Colonic mucosa (tissue), 4 donors: ENCODE data around the gene FCER1G. TPM values are rescaled to one million over a fixed set of nuclear protein-coding genes. Genes with fewer than 3 reads are reported as not detected.

Experiments
- DNase-seq: peaks from one replicate; pipeline ENCODE4 v3.0.0-alpha.2; 2020
- H3K27ac ChIP-seq: fragments of 200-600 bp; one replicate; pipeline ENCODE4 v1.8.0; 2021
- H3K27me3 ChIP-seq: fragments of 200-600 bp; one replicate; pipeline ENCODE4 v1.8.0; 2021
- H3K36me3 ChIP-seq: fragments of 200-600 bp; one replicate; pipeline ENCODE4 v1.8.0; 2021
- H3K4me1 ChIP-seq: fragments of 200-600 bp; one replicate; pipeline ENCODE4 v1.8.0; 2021; ENCODE audit warnings: mild to moderate bottlenecking
- H3K4me3 ChIP-seq: fragments of 200-600 bp; one replicate; pipeline ENCODE4 v1.8.0; 2021
- H3K9ac ChIP-seq, 2 donors: one replicate each; pipeline ENCODE4 v1.7.0; 2013; ENCODE audit warnings: control low read depth in 2 of 2, low read depth in 2 of 2, low read length in 2 of 2
- H3K9me3 ChIP-seq: fragments of 200-600 bp; one replicate; pipeline ENCODE4 v1.8.0; 2021
- intact Hi-C: fragments of 100-400 bp; cut with DNase I; formaldehyde crosslinking; loops from one replicate; pipeline ENCODE4 v1.14.1; 2022
- total RNA-seq, 2 donors: library from RNA; stranded (reverse); fragmentation: NEBNext Ultra II Directional in 1 of 2; extraction: Animal tissue kit (Norgen Biotek cat#: 25700) in 1 of 2; gene quantifications; one replicate each; pipeline ENCODE4 v1.2.1, GENCODE V29; 2021
- TF ChIP-seq, protein P1 (sequence below): fragments of 200-600 bp; IDR thresholded peaks from one replicate; pipeline ENCODE4 v1.8.0; 2022; ENCODE audit warnings: antibody characterized with exemption, mild to moderate bottlenecking
- donor health status: healthy.
- donor health status: DM: no; HTN: no; CAD: no.
- donor health status: DM: no; HTN: no; CAD: no.

Gene FCER1G
- total RNA-seq, 2 donors from 2014 or later, result 6.6 to 16.0 TPM

DNA sequence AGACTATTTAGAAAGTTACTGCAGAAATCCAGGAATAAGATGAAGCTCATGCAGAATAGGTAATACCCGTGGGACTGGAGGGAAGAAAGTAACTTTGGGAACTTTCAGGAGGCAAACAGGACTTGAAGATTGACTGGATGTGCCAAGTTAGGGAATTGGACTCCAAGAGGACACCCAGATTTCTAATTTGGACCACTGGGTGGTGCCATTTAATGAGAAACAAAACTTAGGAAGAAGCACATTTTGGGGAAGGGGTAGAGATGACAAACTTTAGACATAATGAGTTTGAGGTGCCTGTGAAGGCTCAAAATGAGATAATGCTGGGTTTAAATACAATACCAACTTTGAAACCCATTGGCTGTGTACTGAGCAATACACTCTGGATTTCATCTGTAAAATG, 34.5 kb upstream of the FCER1G start:
- Histone ChIP-seq H3K4me1 (peaks cover 4% of the 10 kb centered on the region), H3K4me3 (no peak overlapping the region), H3K27ac (no peak overlapping the region), H3K27me3 (no peaks in the 10 kb centered on the region), H3K9ac (no peak overlapping the region), H3K36me3 (no peaks in the 10 kb centered on the region), H3K9me3 (no peaks in the 10 kb centered on the region)
- intact Hi-C loops, result no loop called here
- TF ChIP-seq, protein P1, sequence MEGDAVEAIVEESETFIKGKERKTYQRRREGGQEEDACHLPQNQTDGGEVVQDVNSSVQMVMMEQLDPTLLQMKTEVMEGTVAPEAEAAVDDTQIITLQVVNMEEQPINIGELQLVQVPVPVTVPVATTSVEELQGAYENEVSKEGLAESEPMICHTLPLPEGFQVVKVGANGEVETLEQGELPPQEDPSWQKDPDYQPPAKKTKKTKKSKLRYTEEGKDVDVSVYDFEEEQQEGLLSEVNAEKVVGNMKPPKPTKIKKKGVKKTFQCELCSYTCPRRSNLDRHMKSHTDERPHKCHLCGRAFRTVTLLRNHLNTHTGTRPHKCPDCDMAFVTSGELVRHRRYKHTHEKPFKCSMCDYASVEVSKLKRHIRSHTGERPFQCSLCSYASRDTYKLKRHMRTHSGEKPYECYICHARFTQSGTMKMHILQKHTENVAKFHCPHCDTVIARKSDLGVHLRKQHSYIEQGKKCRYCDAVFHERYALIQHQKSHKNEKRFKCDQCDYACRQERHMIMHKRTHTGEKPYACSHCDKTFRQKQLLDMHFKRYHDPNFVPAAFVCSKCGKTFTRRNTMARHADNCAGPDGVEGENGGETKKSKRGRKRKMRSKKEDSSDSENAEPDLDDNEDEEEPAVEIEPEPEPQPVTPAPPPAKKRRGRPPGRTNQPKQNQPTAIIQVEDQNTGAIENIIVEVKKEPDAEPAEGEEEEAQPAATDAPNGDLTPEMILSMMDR, result no peak
- no peak for DNase-seq

DNA sequence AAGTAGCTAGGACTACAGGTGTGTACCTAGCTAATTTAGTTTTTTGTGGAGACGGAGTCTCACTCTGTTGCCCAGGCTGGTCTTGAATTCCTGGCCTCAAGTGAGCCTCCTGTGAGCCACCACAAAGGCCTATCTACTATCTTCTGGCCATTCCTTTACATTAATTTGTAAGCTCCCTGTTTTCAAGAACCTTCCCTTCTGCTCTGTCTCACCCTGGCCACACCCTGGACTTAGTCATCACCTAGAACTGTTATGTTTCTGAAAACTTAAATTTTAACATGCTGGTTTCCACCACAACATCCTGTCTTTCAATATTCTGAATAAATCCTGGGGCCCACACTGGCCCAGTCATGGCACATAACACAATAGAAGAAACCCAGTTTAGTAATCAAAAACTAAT, 32.9 kb upstream of the FCER1G start:
- intact Hi-C loops, result no loop called here
- DNase-seq, result no peak
- H3K27me3 ChIP-seq, result no peaks in the 10 kb centered on the region
- TF ChIP-seq, protein P1, result no peak
- H3K9me3 ChIP-seq, result no peaks in the 10 kb centered on the region
- no peak overlapping the region for H3K9ac ChIP-seq
- no peaks in the 10 kb centered on the region for H3K4me1 ChIP-seq
- H3K36me3 ChIP-seq, result no peaks in the 10 kb centered on the region
- no peak overlapping the region for H3K4me3 ChIP-seq
- H3K27ac ChIP-seq, result peak overlapping the region; percentile 16

DNA sequence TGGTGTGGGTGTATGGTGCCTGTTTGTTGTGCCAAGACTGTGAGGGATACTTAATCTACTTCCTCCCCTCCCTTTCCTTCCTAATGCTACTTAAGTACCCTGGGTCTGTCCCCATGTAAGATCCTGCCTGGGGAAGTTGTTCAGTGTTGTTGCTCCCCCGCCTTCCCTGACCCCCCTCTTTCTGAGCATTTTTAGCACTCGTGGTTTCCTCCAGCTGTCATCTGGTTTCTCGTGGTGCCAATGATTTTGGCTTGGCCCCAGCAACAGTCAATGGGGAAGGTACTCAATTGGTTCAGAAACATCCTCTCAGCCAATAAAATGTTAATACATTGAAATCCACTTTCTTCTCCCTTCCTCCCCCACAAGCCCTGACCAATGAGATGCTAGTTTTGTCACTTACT, 29.8 kb upstream of the FCER1G start:
- intact Hi-C loops, result no loop called here
- no peaks in the 10 kb centered on the region for H3K4me1 ChIP-seq
- peak; percentile 66 for DNase-seq

DNA sequence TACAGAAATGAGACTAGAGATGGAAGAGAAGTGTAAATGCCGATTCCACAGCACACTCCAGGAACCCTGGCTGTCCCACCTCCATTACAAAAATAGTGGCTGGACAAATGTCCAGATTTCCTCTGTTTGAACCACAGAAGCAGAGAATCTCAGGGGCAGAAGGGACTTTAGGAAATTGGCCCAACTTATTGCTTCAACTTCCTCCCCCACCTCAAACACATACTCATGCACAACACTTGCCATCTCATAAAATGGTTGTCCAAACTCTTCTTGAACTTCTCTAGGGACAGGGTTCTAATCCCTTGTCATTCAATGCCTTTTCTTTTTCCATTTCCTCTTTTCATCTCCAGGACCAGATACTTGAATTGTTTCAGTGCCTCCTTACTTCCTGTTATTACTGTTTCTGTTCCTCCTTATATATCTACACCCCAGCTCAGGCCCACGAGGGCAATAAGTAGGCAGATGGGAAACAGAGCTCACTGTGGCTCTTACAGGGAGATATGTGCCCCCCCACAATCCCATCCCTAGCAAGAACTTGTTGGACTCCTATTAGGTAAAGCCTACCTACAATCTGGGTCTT, 29.3 kb upstream of the FCER1G start:
- H3K27ac ChIP-seq, result peak overlapping the region; percentile 79
- intact Hi-C loops, result no loop called here
- H3K4me1 ChIP-seq, result no peaks in the 10 kb centered on the region
- no peaks in the 10 kb centered on the region for H3K27me3 ChIP-seq
- H3K36me3 ChIP-seq, result no peaks in the 10 kb centered on the region
- no peaks in the 10 kb centered on the region for H3K9me3 ChIP-seq
- TF ChIP-seq, protein P1, result no peak
- DNase-seq, result no peak
- no peak overlapping the region for H3K9ac ChIP-seq
- H3K4me3 ChIP-seq, result no peak overlapping the region

More for the DNA sequence above, 29.8 kb upstream of the FCER1G start:
- Histone ChIP-seq H3K9ac (no peak overlapping the region), H3K4me3 (no peak overlapping the region), H3K27me3 (no peaks in the 10 kb centered on the region), H3K27ac (peak overlapping the region; percentile 79), H3K36me3 (no peaks in the 10 kb centered on the region), H3K9me3 (no peaks in the 10 kb centered on the region)
- TF ChIP-seq, protein P1, result no peak

DNA sequence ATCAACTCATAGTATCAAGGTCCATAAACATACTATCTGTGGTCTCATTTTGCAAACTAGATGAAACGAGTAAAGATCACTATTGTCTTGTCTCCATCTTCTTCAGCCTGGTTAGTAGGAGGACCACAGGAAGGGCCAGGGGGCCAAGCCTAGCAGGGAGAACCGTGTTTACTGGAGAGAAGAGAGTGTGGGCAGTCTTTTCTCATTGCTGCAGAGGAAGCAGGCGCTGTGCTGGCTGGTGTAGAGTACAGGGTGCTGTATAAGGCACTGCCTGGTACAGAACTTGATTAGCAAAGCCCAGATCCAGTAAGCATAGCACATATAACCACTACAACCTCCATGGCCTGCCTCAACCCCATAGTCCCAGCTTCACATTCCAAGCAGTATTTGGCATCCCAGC, 27.8 kb upstream of the FCER1G start:
- TF ChIP-seq, protein P1, result no peak
- intact Hi-C loops, result no loop called here

More for the DNA sequence above, 27.8 kb upstream of the FCER1G start:
- Histone ChIP-seq H3K27me3 (no peaks in the 10 kb centered on the region), H3K36me3 (no peaks in the 10 kb centered on the region), H3K4me3 (no peak overlapping the region), H3K27ac (no peak overlapping the region), H3K9ac (no peak overlapping the region), H3K9me3 (no peaks in the 10 kb centered on the region), H3K4me1 (no peaks in the 10 kb centered on the region)
- no peak for DNase-seq
